ENCODE data around the gene LARGE2. TPM values are rescaled to one million over a fixed set of nuclear protein-coding genes. Genes with fewer than 3 reads are reported as not detected.

Gene LARGE2
- total RNA-seq, 1 experiment from 2014 or later: 124 TPM

DNA sequence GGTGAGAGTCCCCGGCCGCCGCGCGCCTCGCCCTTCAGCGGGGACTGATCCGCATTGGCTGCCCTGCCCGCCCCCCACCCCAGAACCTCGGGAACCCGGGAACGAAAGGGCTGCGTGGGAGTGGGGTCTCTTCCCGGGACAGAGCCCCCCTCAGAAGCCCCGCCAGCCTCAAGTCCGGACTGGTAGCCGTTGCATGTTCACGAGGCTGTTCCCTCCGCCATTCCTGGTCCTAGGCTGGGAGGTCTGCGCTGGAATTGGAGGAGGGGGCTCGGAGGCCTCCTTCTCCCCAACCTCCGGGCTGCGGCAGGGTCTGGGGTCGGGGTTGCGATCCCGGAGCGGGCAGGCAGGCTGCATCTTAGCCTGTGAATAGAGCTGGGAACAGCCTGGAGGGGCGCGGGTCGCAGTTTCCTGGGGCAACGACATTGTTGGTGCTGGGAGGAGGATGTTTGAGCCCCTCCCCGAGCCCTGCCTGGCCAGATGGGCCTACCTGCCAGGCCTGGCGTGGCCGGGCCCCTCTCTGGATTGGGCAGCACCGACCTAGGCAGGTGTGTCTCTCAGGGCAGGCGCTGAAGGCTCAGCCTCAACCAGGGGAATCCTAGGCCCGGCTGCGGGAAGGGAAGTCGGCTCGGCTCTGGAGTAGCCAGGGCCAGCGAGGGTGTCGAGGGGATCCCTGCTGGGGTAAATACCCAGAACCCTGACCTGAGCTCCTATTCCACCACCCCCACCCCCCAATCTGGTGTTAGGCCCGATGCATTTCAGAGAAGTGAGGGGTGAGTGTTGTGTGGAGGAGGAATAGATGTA lies 36.3 kb upstream of the LARGE2 start:
- Mint-ChIP-seq H3K4me3 (peak overlapping the region; percentile 70), H3K4me1 (no peaks in the 10 kb centered on the region), H3K27me3 (ENCODE audit: low read depth) (peaks cover 7% of the 10 kb centered on the region; the same call in 1 of the 2 replicates), H3K27ac (no peak overlapping the region), H3K36me3 (no peaks in the 10 kb centered on the region), H3K9me3 (no peaks in the 10 kb centered on the region)
- DNase-seq (ENCODE audit: low spot score) (peak; percentile 68), ATAC-seq (peak; percentile 74)
- ChIA-PET CTCF (interaction anchor here (0.6 to 2.7 kb wide), 4 partner anchors 9 to 79 kb away, joined by 3 to 13 read pairs (median 5); no protein-coding TSS in a partner anchor), POLR2A (interaction anchor here (1.3 kb wide), 1 partner anchor 10 kb away, joined by 3 read pairs; no protein-coding TSS in a partner anchor)
- TF ChIP-seq RELA (CRISPR knock-in tag; IDR thresholded peaks at IDR 0.05; ENCODE audit: borderline replicate concordance) (no peak), HMGA2 (CRISPR knock-in tag; IDR thresholded peaks at IDR 0.05) (no peak), MYBL2 (CRISPR knock-in tag; IDR thresholded peaks at IDR 0.05) (no peak), ELF4 (CRISPR knock-in tag; IDR thresholded peaks at IDR 0.05; ENCODE audit: low read depth) (no peak), ZBTB21 (CRISPR knock-in tag; IDR thresholded peaks at IDR 0.05; ENCODE audit: borderline replicate concordance) (0 out of 2 replicates have a peak, but pooled peaks have one; percentile 47), ZNF138 (CRISPR knock-in tag; conservative IDR thresholded peaks at IDR 0.05) (no peak), ZNF423 (CRISPR knock-in tag; IDR thresholded peaks at IDR 0.05) (no peak), TEAD4 (CRISPR knock-in tag; IDR thresholded peaks at IDR 0.05) (no peak), NR3C1 (CRISPR knock-in tag; conservative IDR thresholded peaks at IDR 0.05; ENCODE audit: low read depth) (no peak), OVOL2 (CRISPR knock-in tag; IDR thresholded peaks at IDR 0.05; ENCODE audit: borderline replicate concordance) (no peak), KAT7 (CRISPR knock-in tag; IDR thresholded peaks at IDR 0.05; ENCODE audit: borderline replicate concordance) (0 out of 2 replicates have a peak, but pooled peaks have one; percentile 35), EMX1 (CRISPR knock-in tag; IDR thresholded peaks at IDR 0.05) (no peak)
- TF ChIP-seq, protein P1, sequence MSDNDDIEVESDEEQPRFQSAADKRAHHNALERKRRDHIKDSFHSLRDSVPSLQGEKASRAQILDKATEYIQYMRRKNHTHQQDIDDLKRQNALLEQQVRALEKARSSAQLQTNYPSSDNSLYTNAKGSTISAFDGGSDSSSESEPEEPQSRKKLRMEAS (CRISPR knock-in tag; IDR thresholded peaks at IDR 0.05): 0 out of 2 replicates have a peak, but pooled peaks have one; percentile 18
- TF ChIP-seq, protein P2, sequence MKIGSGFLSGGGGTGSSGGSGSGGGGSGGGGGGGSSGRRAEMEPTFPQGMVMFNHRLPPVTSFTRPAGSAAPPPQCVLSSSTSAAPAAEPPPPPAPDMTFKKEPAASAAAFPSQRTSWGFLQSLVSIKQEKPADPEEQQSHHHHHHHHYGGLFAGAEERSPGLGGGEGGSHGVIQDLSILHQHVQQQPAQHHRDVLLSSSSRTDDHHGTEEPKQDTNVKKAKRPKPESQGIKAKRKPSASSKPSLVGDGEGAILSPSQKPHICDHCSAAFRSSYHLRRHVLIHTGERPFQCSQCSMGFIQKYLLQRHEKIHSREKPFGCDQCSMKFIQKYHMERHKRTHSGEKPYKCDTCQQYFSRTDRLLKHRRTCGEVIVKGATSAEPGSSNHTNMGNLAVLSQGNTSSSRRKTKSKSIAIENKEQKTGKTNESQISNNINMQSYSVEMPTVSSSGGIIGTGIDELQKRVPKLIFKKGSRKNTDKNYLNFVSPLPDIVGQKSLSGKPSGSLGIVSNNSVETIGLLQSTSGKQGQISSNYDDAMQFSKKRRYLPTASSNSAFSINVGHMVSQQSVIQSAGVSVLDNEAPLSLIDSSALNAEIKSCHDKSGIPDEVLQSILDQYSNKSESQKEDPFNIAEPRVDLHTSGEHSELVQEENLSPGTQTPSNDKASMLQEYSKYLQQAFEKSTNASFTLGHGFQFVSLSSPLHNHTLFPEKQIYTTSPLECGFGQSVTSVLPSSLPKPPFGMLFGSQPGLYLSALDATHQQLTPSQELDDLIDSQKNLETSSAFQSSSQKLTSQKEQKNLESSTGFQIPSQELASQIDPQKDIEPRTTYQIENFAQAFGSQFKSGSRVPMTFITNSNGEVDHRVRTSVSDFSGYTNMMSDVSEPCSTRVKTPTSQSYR (CRISPR knock-in tag; IDR thresholded peaks at IDR 0.05): no peak
- TF ChIP-seq, protein P3, sequence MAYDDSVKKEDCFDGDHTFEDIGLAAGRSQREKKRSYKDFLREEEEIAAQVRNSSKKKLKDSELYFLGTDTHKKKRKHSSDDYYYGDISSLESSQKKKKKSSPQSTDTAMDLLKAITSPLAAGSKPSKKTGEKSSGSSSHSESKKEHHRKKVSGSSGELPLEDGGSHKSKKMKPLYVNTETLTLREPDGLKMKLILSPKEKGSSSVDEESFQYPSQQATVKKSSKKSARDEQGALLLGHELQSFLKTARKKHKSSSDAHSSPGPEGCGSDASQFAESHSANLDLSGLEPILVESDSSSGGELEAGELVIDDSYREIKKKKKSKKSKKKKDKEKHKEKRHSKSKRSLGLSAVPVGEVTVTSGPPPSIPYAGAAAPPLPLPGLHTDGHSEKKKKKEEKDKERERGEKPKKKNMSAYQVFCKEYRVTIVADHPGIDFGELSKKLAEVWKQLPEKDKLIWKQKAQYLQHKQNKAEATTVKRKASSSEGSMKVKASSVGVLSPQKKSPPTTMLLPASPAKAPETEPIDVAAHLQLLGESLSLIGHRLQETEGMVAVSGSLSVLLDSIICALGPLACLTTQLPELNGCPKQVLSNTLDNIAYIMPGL (CRISPR knock-in tag; IDR thresholded peaks at IDR 0.05): peak; percentile 68; the same call in 1 of the 2 replicates
- TF ChIP-seq, protein P4, sequence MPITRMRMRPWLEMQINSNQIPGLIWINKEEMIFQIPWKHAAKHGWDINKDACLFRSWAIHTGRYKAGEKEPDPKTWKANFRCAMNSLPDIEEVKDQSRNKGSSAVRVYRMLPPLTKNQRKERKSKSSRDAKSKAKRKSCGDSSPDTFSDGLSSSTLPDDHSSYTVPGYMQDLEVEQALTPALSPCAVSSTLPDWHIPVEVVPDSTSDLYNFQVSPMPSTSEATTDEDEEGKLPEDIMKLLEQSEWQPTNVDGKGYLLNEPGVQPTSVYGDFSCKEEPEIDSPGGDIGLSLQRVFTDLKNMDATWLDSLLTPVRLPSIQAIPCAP (CRISPR knock-in tag; IDR thresholded peaks at IDR 0.05): no peak
- TF ChIP-seq, protein P5, sequence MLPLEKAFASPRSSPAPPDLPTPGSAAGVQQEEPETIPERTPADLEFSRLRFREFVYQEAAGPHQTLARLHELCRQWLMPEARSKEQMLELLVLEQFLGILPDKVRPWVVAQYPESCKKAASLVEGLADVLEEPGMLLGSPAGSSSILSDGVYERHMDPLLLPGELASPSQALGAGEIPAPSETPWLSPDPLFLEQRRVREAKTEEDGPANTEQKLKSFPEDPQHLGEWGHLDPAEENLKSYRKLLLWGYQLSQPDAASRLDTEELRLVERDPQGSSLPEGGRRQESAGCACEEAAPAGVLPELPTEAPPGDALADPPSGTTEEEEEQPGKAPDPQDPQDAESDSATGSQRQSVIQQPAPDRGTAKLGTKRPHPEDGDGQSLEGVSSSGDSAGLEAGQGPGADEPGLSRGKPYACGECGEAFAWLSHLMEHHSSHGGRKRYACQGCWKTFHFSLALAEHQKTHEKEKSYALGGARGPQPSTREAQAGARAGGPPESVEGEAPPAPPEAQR (CRISPR knock-in tag; IDR thresholded peaks at IDR 0.05): no peak
- TF ChIP-seq, protein P6, sequence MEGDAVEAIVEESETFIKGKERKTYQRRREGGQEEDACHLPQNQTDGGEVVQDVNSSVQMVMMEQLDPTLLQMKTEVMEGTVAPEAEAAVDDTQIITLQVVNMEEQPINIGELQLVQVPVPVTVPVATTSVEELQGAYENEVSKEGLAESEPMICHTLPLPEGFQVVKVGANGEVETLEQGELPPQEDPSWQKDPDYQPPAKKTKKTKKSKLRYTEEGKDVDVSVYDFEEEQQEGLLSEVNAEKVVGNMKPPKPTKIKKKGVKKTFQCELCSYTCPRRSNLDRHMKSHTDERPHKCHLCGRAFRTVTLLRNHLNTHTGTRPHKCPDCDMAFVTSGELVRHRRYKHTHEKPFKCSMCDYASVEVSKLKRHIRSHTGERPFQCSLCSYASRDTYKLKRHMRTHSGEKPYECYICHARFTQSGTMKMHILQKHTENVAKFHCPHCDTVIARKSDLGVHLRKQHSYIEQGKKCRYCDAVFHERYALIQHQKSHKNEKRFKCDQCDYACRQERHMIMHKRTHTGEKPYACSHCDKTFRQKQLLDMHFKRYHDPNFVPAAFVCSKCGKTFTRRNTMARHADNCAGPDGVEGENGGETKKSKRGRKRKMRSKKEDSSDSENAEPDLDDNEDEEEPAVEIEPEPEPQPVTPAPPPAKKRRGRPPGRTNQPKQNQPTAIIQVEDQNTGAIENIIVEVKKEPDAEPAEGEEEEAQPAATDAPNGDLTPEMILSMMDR (IDR thresholded peaks at IDR 0.05): no peak
- TF ChIP-seq, protein P7, sequence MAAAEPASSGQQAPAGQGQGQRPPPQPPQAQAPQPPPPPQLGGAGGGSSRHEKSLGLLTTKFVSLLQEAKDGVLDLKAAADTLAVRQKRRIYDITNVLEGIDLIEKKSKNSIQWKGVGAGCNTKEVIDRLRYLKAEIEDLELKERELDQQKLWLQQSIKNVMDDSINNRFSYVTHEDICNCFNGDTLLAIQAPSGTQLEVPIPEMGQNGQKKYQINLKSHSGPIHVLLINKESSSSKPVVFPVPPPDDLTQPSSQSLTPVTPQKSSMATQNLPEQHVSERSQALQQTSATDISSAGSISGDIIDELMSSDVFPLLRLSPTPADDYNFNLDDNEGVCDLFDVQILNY (CRISPR knock-in tag; IDR thresholded peaks at IDR 0.05): peak; percentile 61
- TF ChIP-seq, protein P8, sequence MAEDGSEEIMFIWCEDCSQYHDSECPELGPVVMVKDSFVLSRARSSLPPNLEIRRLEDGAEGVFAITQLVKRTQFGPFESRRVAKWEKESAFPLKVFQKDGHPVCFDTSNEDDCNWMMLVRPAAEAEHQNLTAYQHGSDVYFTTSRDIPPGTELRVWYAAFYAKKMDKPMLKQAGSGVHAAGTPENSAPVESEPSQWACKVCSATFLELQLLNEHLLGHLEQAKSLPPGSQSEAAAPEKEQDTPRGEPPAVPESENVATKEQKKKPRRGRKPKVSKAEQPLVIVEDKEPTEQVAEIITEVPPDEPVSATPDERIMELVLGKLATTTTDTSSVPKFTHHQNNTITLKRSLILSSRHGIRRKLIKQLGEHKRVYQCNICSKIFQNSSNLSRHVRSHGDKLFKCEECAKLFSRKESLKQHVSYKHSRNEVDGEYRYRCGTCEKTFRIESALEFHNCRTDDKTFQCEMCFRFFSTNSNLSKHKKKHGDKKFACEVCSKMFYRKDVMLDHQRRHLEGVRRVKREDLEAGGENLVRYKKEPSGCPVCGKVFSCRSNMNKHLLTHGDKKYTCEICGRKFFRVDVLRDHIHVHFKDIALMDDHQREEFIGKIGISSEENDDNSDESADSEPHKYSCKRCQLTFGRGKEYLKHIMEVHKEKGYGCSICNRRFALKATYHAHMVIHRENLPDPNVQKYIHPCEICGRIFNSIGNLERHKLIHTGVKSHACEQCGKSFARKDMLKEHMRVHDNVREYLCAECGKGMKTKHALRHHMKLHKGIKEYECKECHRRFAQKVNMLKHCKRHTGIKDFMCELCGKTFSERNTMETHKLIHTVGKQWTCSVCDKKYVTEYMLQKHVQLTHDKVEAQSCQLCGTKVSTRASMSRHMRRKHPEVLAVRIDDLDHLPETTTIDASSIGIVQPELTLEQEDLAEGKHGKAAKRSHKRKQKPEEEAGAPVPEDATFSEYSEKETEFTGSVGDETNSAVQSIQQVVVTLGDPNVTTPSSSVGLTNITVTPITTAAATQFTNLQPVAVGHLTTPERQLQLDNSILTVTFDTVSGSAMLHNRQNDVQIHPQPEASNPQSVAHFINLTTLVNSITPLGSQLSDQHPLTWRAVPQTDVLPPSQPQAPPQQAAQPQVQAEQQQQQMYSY (CRISPR knock-in tag; IDR thresholded peaks at IDR 0.05): no peak

All from WTC11 (cell line).